Natural killer cell (primary cell): ENCODE data around the gene SH3TC2. TPM values are rescaled to one million over a fixed set of nuclear protein-coding genes. Genes with fewer than 3 reads are reported as not detected.

Experiments
- ATAC-seq, 3 donors: fragments of 150-1000 bp in 2 of 3; fragments of 200-7000 bp in 1 of 3; cut with Tn5 transposase; 1 replicate in 1 of 3; 2 replicates in 2 of 3; pipeline ENCODE4 v1.10.0; 2021; ENCODE audit warnings: mild to moderate bottlenecking in 2 of 3, moderate library complexity in 2 of 3
- DNase-seq, 2 donors: peaks; one replicate each; pipeline versions ENCODE4 v3.0.0 to v3.0.0-alpha.2; 2013 to 2021; ENCODE audit warnings: mixed read lengths in 1 of 2
- H3K27ac ChIP-seq: one replicate; pipeline ENCODE4 v1.5.1; 2013; ENCODE audit warnings: mild to moderate bottlenecking, low read length
- H3K27me3 ChIP-seq: one replicate; pipeline ENCODE4 v1.6.1; 2013; ENCODE audit warnings: low read length; ENCODE audit not compliant: control insufficient read depth, insufficient read depth
- H3K36me3 ChIP-seq: one replicate; pipeline ENCODE4 v1.6.1; 2013; ENCODE audit warnings: low read length; ENCODE audit not compliant: control insufficient read depth, insufficient read depth
- H3K4me1 ChIP-seq: one replicate; pipeline ENCODE4 v1.6.1; 2013; ENCODE audit warnings: low read length; ENCODE audit not compliant: control insufficient read depth, insufficient read depth
- H3K4me3 ChIP-seq: one replicate; pipeline ENCODE4 v1.5.1; 2013; ENCODE audit warnings: low read length
- H3K9me3 ChIP-seq: one replicate; pipeline ENCODE4 v1.6.1; 2013; ENCODE audit warnings: low read length; ENCODE audit not compliant: control insufficient read depth, insufficient read depth
- H3K27ac Mint-ChIP-seq, 2 donors: one replicate each; pipeline ENCODE4 v1.8.0; 2022; ENCODE audit warnings: mild to moderate bottlenecking in 2 of 2, mixed read lengths in 2 of 2, moderate library complexity in 1 of 2
- H3K27me3 Mint-ChIP-seq, 2 donors: one replicate each; pipeline ENCODE4 v1.8.0; 2022; ENCODE audit warnings: low read depth in 2 of 2, mixed read lengths in 2 of 2
- H3K36me3 Mint-ChIP-seq: one replicate; pipeline ENCODE4 v1.8.0; 2022; ENCODE audit warnings: mixed read lengths
- H3K4me1 Mint-ChIP-seq, 2 donors: one replicate each; pipeline ENCODE4 v1.8.0; 2022; ENCODE audit warnings: mixed read lengths in 2 of 2
- H3K4me3 Mint-ChIP-seq: one replicate; pipeline ENCODE4 v1.8.0; 2022; ENCODE audit warnings: mild to moderate bottlenecking, moderate library complexity, mixed read lengths
- H3K9me3 Mint-ChIP-seq, 2 donors: one replicate each; pipeline ENCODE4 v1.8.0; 2022; ENCODE audit warnings: mixed read lengths in 2 of 2
- WGBS: methylation state at CpG from one replicate; pipeline ENCODE4 v1.1.7; 2013; ENCODE audit warnings: missing lambda C conversion rate; ENCODE audit not compliant: insufficient coverage; 5-methylcytosine and 5-hydroxymethylcytosine counted together
- intact Hi-C: fragments of 100-400 bp; cut with micrococcal nuclease; formaldehyde crosslinking; loops from one replicate; pipeline ENCODE4 v1.14.2; 2022
- total RNA-seq, 4 donors: library from RNA; stranded (reverse); fragments of 120-200 nt in 1 of 4; gene quantifications; one replicate each; pipeline versions ENCODE4 v1.2.3 to v1.2.4, GENCODE V29; 2013 to 2022
- TF ChIP-seq, protein P1 (sequence below): fragments of 200-600 bp; IDR thresholded peaks from one replicate; pipeline ENCODE4 v1.8.0; 2022; ENCODE audit warnings: antibody characterized with exemption

SH3TC2 gene
- total RNA-seq, 3 donors from 2014 or later (not counting 1 experiment from before 2014, with no cell fraction given): 0.11 to 0.68 (median 0.58) TPM

DNA sequence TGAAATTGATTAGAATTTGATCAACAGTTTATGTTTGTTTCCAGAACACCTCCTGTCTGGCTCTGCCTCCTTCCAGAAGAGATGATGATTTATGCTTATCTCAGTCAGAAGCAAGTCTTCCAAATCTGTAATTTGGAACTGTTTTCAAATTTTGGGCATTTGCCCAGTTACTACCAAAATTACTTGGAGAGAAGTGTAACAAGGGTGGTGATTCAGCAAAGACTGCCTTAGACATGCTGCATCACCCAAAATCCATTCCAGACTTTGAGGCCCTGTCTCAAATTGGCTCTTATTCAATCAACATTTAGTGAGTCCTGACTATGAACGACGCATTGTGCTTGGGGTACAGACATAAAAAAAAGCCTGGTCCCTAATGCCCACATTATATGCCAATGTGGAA, 89.4 kb downstream of the SH3TC2 start:
- Histone ChIP-seq H3K27me3 (no peaks in the 10 kb centered on the region), H3K36me3 (no peaks in the 10 kb centered on the region), H3K4me3 (no peak overlapping the region), H3K9me3 (no peaks in the 10 kb centered on the region), H3K4me1 (no peaks in the 10 kb centered on the region), H3K27ac (no peak overlapping the region)
- Mint-ChIP-seq H3K4me1 (no peaks in the 10 kb centered on the region), H3K27ac (no peak overlapping the region), H3K4me3 (no peak overlapping the region), H3K27me3 (no peaks in the 10 kb centered on the region), H3K9me3 (no peaks in the 10 kb centered on the region), H3K36me3 (no peaks in the 10 kb centered on the region)
- no CpG with 5 or more reads among the region's 2 CpGs for WGBS
- TF ChIP-seq, protein P1, sequence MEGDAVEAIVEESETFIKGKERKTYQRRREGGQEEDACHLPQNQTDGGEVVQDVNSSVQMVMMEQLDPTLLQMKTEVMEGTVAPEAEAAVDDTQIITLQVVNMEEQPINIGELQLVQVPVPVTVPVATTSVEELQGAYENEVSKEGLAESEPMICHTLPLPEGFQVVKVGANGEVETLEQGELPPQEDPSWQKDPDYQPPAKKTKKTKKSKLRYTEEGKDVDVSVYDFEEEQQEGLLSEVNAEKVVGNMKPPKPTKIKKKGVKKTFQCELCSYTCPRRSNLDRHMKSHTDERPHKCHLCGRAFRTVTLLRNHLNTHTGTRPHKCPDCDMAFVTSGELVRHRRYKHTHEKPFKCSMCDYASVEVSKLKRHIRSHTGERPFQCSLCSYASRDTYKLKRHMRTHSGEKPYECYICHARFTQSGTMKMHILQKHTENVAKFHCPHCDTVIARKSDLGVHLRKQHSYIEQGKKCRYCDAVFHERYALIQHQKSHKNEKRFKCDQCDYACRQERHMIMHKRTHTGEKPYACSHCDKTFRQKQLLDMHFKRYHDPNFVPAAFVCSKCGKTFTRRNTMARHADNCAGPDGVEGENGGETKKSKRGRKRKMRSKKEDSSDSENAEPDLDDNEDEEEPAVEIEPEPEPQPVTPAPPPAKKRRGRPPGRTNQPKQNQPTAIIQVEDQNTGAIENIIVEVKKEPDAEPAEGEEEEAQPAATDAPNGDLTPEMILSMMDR: no peak
- ATAC-seq (no peak), DNase-seq (no peak)
- intact Hi-C loops: no loop called here

DNA sequence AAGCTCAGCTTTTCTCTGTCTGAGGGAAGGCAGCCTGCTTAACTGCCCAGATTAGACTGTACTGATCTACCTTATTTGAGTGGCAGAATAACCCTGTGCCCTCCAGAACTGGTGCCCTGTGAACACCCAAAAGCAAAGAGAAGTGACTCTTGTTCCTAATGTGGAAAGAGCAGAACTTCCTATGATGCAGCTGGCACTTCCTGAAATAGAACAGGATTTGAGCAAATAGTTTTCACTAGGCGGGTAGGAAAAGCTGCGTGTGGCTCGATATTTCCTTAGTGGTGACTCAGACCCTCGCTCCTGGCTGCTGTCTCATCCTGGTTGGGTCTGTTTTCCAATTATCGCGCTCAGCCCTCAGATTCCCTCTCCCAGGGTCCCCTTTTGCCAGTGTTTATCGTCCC, 89.9 kb downstream of the SH3TC2 start:
- Histone ChIP-seq H3K4me3 (no peak overlapping the region), H3K27ac (no peak overlapping the region), H3K4me1 (no peaks in the 10 kb centered on the region), H3K36me3 (no peaks in the 10 kb centered on the region), H3K27me3 (no peaks in the 10 kb centered on the region), H3K9me3 (no peaks in the 10 kb centered on the region)
- intact Hi-C loops: no loop called here
- Mint-ChIP-seq H3K36me3 (no peaks in the 10 kb centered on the region), H3K4me1 (no peaks in the 10 kb centered on the region), H3K9me3 (no peaks in the 10 kb centered on the region), H3K27me3 (no peaks in the 10 kb centered on the region), H3K4me3 (no peak overlapping the region), H3K27ac (no peak overlapping the region)
- WGBS: 43% methylated on average over 7 of the region's 7 CpGs
- ATAC-seq: no peak
- DNase-seq: no peak
- TF ChIP-seq, protein P1: no peak

DNA sequence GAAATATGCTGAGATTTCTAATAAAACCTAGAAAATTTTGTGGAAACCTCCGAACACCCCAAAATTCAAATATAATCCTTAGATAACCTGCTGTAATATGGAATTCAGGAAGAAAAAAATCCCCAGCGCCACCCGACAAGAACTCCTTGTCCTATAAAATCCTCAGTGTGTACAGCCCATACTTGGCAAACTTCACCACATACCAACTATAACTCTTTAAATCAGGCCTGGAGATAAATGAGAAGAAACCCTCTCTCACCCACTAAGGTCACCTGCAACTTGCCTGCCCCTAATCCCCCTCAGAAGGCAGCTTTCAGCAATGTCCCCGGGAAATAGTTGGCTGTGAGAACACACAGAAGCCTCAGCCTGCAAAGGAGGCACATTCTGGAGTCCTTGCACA, 90.5 kb downstream of the SH3TC2 start:
- no peak overlapping the region for H3K27ac ChIP-seq
- H3K4me3 ChIP-seq: no peak overlapping the region
- no peaks in the 10 kb centered on the region for H3K36me3 ChIP-seq
- intact Hi-C loops: no loop called here
- 93% methylated on average over 3 of the region's 4 CpGs for whole genome bisulfite sequencing
- Mint-ChIP-seq H3K9me3 (no peaks in the 10 kb centered on the region), H3K27ac (no peak overlapping the region), H3K27me3 (no peaks in the 10 kb centered on the region), H3K36me3 (no peaks in the 10 kb centered on the region), H3K4me1 (no peaks in the 10 kb centered on the region), H3K4me3 (no peak overlapping the region)
- TF ChIP-seq, protein P1: no peak
- no peaks in the 10 kb centered on the region for H3K27me3 ChIP-seq
- DNase-seq (no peak), ATAC-seq (no peak)
- no peaks in the 10 kb centered on the region for H3K4me1 ChIP-seq
- no peaks in the 10 kb centered on the region for H3K9me3 ChIP-seq

GRCh38 chr5:148970876-148971275, 92.0 kb downstream of the SH3TC2 start:
- Histone ChIP-seq H3K4me1 (no peaks in the 10 kb centered on the region), H3K27me3 (no peaks in the 10 kb centered on the region), H3K4me3 (no peak overlapping the region), H3K36me3 (no peaks in the 10 kb centered on the region), H3K27ac (no peak overlapping the region), H3K9me3 (no peaks in the 10 kb centered on the region)
- Mint-ChIP-seq H3K27ac (no peak overlapping the region), H3K27me3 (no peaks in the 10 kb centered on the region), H3K36me3 (no peaks in the 10 kb centered on the region), H3K9me3 (no peaks in the 10 kb centered on the region), H3K4me1 (no peaks in the 10 kb centered on the region), H3K4me3 (no peak overlapping the region)
- TF ChIP-seq, protein P1: no peak
- intact Hi-C loops: no loop called here
- DNase-seq (no peak), ATAC-seq (no peak)
- WGBS: 99% methylated on average over 3 of the region's 3 CpGs
